ENCODE measurements around the gene CRYGS. TPM values are rescaled to one million over a fixed set of nuclear protein-coding genes. Genes with fewer than 3 reads are reported as not detected.

The CRYGS gene
- total and polyA plus RNA-seq, 9 of the 15 experiments (the other 6 are each of a cell fraction or from before 2014, with no cell fraction given) = 1.5 to 3.8 (median 2.0) TPM

GRCh38 chr3:186582541-186582940 is 38.4 kb upstream of the CRYGS start:
- ChIA-PET CTCF (ENCODE audit: low intra/inter-chr PET ratio) (no interaction called here), POLR2A (interaction anchor here (1.0 to 8.0 kb wide), 3 partner anchors 9 to 202 kb away, joined by 4 to 64 read pairs (median 11); partner anchors contain the start of genes DNAJB11, EIF4A2 and TBCCD1)
- Histone ChIP-seq H4K20me1 (replicated peaks; ENCODE audit: control insufficient read depth, insufficient read depth, low read length) (no peaks in the 10 kb centered on the region), H3K4me1 (replicated peaks in 1 of 2; ENCODE audit: control insufficient read depth in 2 of 2, insufficient read depth in 2 of 2, low read length in 2 of 2) (no peaks in the 10 kb centered on the region), H3K9me3 (replicated peaks; ENCODE audit: control insufficient read depth, insufficient read depth, low read depth, low read length) (no peaks in the 10 kb centered on the region), H3K9ac (ENCODE audit: insufficient read depth in 1 of 2, low read depth in 2 of 2, low read length in 2 of 2) (no peak overlapping the region), H3K4me3 (no peak overlapping the region), H3K36me3 (ENCODE audit: control insufficient read depth, insufficient read depth, low read length) (peaks cover 84% of the 10 kb centered on the region), H3K9me1 (ENCODE audit: control insufficient read depth, insufficient read depth, low read length) (no peaks in the 10 kb centered on the region), H3K27me3 (ENCODE audit: control insufficient read depth in 2 of 2, insufficient read depth in 2 of 2, low read length in 2 of 2) (no peaks in the 10 kb centered on the region), H3K27ac (ENCODE audit: extremely low read depth, low read depth, low read length) (no peak overlapping the region), H2AFZ (ENCODE audit: low read depth, low read length) (no peak overlapping the region), H3K4me2 (ENCODE audit: insufficient read depth, low read length) (no peak overlapping the region), H3K79me2 (ENCODE audit: control insufficient read depth, insufficient read depth, low read length) (no peaks in the 10 kb centered on the region)
- 91% methylated on average over 6 of the region's 6 CpGs for WGBS (ENCODE audit: insufficient coverage, low coverage, missing lambda C conversion rate)
- no peak for TF ChIP-seq KLF6 (CRISPR knock-in tag; IDR thresholded peaks at IDR 0.05; ENCODE audit: borderline replicate concordance)
- TF ChIP-seq NFIC (IDR thresholded peaks at IDR 0.05) = no peak
- no peak for TF ChIP-seq MAZ (CRISPR knock-in tag; conservative IDR thresholded peaks at IDR 0.05 in 1 of 2, IDR thresholded peaks at IDR 0.05 in 1 of 2)
- no peak for TF ChIP-seq HDAC1 (IDR thresholded peaks at IDR 0.05)
- TF ChIP-seq ZNF780A (CRISPR knock-in tag; IDR thresholded peaks at IDR 0.05) = no peak
- no peak for TF ChIP-seq ZMIZ1 (IDR thresholded peaks at IDR 0.05; ENCODE audit: low read depth in 2 of 2, low read length in 2 of 2)
- no peak for TF ChIP-seq CBFB (CRISPR knock-in tag; IDR thresholded peaks at IDR 0.05)
- no peak for TF ChIP-seq ZNF217 (CRISPR knock-in tag; IDR thresholded peaks at IDR 0.05)
- TF ChIP-seq TARDBP (IDR thresholded peaks at IDR 0.05) = no peak
- no peak for TF ChIP-seq OTX1 (CRISPR knock-in tag; IDR thresholded peaks at IDR 0.05)
- TF ChIP-seq ZNF165 (CRISPR knock-in tag; IDR thresholded peaks at IDR 0.05; ENCODE audit: borderline replicate concordance) = no peak
- no peak for TF ChIP-seq ZNF77 (CRISPR knock-in tag; IDR thresholded peaks at IDR 0.05)
- no peak for TF ChIP-seq TFAP4 (CRISPR knock-in tag; IDR thresholded peaks at IDR 0.05; ENCODE audit: borderline replicate concordance)
- no peak for TF ChIP-seq SETDB1 (IDR thresholded peaks at IDR 0.05; ENCODE audit: low read length)
- no peak for TF ChIP-seq CBX1 (IDR thresholded peaks at IDR 0.05; ENCODE audit: low read depth)
- TF ChIP-seq ZNF696 (CRISPR knock-in tag; conservative IDR thresholded peaks at IDR 0.05) = no peak
- TF ChIP-seq E2F3 (CRISPR knock-in tag; IDR thresholded peaks at IDR 0.05) = no peak
- DNase-seq (ENCODE audit: extremely low read depth in 1 of 4, low spot score in 3 of 4) = no peak
- no peak for FAIRE-seq
- in situ Hi-C loops (cut with MboI) (no loop called here), intact Hi-C loops (cut with micrococcal nuclease) (loop anchor here (5.0 to 10.0 kb wide), 2 partner anchors 35 to 242 kb away; no protein-coding TSS in a partner anchor)
- no peak for ATAC-seq
- BruUV-seq (replicated peaks) = no TSS peak
